GM12892 (cell line): ENCODE data around the gene VPS50.

ENCODE experiments used
- POLR2A ChIP-seq: IDR thresholded peaks from 2 replicates; pipeline ENCODE4 v1.6.1; 2011; ENCODE audit warnings: low read depth, low read length, control low read depth
- TAF1 ChIP-seq: IDR thresholded peaks from 2 replicates; pipeline ENCODE4 v1.6.1; 2011; ENCODE audit warnings: low read depth, mild to moderate bottlenecking, control low read depth, low read length, borderline replicate concordance

GRCh38 chr7:93284908-93285307 is 52.7 kb downstream of the VPS50 start:
- TF ChIP-seq POLR2A: no peak
- TF ChIP-seq TAF1: no peak
